NCI-H1105 treated with DMSO at 0.1 percent for 48 hours (cell line): ENCODE measurements around the gene STXBP6.

Experiments used
- DNase-seq: peaks from one replicate; lab custom pipeline; 2025; lab: John Stamatoyannopoulos, UW

STXBP6 gene

DNA sequence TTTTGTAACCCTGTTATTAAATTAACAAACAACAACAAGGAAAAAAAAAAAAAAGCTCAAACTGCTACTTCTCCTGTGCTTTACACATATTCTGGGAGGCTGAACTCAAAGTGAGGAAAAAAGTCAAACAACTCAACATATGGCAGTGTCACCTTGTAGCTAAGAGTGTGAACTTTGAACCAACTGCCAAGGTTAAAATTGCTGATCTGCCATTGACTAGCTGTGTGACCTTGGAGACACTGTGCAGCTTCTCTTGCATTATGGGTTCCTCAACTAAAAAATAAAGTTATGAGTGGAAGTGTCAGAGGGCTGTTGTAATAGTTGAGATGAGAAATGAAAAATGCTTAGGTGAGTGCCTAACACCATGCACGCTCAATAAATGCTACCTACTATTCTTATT lies 34.2 kb downstream of the STXBP6 start:
- DNase-seq, result no peak

GRCh38 chr14:25014440-25014839 lies 35.5 kb downstream of the STXBP6 start:
- DNase-seq, result no peak

DNA sequence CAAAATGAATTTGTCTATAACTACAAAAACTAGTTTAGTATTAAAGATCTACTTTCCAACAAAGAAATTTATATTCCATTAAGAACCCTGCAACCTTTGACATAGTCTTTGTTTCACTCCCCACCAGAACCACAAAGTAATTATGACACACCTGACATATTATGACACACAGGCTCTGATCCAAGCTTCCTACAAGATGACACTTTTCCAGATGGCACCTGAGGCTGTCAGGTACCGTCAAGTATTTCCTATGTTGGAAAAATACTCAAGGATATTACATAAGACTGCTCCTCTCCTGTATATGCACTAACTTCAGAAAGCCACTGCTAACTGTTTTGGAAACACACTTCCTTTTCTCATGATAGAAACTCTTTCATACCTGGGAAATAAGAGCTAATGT lies 38.9 kb downstream of the STXBP6 start:
- no peak for DNase-seq

DNA sequence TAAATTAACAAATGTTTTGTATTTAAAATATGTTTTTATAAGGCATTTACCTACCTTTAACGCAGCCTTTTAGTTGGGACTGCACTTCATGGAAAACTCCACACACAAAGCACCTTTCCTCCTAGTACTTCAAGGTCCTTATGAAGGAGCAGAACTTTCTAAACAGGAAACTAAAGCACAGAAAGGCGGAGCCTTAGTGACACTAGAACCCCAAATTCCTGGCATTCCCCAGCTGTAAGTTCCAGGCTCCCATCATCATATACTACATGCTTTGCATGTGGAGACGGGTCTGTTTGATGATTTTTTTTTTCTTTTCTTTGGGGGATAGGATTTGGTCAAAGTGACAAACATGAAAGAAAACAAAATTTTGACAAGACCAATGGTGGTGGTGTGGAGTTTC lies 39.5 kb downstream of the STXBP6 start:
- DNase-seq, result no peak

DNA sequence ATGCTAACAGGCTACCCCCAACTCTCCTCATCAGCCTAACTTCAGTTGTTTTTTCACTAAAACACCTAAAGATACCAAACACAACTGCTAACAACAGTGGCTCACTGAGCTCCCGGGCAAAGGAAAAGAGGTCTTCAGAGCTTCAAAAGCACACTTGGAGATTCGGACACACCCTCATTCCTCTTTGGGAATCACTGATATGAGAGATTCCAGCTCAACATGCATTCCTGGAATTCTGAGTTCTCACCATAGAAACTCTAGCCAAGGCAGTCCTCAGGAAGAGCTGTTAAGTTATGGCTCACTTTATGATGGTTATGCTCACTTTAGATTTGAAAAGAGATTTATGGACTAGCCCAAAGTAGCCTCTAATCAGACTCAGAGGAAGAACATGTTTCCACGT lies 40.1 kb downstream of the STXBP6 start:
- DNase-seq, result no peak

DNA sequence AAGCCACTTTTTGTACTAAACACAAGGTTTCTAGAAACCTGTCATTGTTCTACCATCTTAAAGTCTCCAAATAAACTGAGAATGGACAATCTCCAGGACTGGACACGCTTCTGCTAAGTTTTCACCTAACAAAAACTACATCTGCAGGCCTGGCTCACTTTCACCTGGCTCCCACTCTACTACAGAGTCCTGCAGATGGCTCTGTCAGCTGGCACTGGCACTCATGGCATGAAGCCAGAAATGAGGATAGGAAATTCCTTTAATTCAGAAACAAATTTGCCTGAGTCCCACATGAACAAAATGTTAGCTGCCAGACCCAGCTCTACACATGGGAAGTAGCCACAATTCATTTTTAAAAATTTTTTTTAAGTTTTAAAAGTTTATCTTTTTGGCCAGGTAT lies 42.1 kb downstream of the STXBP6 start:
- peak; percentile 71 for DNase-seq

- no peak for DNase-seq
Measured at GRCh38 chr14:25006961-25007795, 42.8 kb downstream of the STXBP6 start.

DNA sequence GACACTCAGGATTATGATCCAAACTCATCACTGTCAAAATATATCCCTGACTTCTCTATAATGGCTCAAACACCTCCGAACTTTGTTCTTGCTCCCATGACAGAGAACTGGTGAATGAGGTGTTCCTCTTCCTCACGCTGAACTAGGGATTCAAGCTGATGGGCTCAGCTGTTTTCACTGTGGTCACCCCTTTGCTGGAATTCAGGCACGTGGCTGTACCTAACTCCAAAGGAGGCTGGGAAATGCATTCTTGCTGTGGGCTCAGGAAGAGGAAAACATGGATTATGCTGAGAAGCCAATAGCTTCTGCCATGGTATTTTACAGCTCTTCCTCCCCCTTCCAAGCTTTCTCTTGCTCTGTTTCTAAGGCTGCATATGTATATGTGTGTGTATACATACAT lies 43.9 kb downstream of the STXBP6 start:
- DNase-seq, result no peak

- no peak for DNase-seq
Measured at GRCh38 chr14:25004389-25004809, 45.5 kb downstream of the STXBP6 start.

GRCh38 chr14:25003537-25003936 lies 46.4 kb downstream of the STXBP6 start:
- no peak for DNase-seq

GRCh38 chr14:25001601-25002000 lies 48.3 kb downstream of the STXBP6 start:
- no peak for DNase-seq

DNA sequence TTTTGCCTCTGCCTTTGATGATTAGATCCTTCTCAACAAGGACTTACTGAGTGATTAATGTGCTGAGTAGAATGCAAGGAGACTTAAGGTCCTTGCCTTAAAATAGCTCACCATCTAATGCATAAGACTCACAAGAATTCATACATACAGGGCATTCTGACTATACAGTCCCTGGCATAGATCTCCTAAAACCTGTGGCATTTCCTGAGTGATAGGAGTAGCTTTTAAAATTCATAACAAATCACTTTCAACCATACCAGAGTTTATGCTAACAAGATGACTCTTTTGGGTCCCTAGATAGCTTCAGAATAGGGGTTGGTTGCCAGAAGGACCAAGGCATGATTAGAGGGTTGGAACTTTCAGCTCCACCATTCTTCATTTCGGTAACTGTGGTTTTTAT lies 48.8 kb downstream of the STXBP6 start:
- no peak for DNase-seq

GRCh38 chr14:24999157-24999556 lies 50.8 kb downstream of the STXBP6 start:
- DNase-seq, result no peak

GRCh38 chr14:24996930-24997725 lies 52.8 kb downstream of the STXBP6 start:
- DNase-seq, result no peak

DNA sequence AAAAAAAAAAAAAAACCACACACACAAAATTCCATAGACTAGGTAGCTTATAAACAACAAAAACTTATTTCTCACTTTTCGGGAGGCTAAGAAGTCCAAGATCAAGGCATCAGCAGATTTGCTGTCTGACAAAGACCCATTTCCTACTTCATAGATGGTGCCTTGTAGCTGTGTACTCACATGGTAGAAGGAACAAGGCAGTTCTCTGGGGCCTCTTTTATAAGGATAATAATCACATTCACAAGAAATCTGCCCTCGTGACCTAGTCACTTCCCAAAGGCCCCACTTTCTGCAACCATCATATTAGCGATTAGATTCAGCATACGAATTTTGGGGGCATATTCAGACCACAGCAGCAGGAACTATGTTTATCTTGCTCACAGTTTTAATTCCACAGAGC lies 54.9 kb downstream of the STXBP6 start:
- DNase-seq, result no peak

DNA sequence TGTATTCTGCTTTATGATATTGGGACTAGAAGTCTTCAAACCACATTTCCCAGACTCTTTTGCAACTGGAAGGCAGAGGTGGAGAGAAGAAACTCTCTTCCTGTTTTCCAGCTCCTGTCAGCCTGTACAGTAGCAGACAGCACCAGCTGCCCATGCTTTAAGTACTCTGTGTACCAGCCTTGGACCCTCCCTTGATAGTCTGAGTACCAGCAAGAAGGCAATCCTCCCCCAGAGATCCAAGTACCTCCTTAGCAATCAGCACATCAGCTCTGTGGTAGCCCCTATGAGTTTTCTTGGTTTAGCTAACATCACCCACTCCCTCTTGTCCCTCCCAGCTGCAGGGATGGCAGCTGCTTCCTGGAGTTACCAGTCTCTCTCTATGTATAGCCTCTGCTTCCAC lies 56.3 kb downstream of the STXBP6 start:
- DNase-seq, result no peak

DNA sequence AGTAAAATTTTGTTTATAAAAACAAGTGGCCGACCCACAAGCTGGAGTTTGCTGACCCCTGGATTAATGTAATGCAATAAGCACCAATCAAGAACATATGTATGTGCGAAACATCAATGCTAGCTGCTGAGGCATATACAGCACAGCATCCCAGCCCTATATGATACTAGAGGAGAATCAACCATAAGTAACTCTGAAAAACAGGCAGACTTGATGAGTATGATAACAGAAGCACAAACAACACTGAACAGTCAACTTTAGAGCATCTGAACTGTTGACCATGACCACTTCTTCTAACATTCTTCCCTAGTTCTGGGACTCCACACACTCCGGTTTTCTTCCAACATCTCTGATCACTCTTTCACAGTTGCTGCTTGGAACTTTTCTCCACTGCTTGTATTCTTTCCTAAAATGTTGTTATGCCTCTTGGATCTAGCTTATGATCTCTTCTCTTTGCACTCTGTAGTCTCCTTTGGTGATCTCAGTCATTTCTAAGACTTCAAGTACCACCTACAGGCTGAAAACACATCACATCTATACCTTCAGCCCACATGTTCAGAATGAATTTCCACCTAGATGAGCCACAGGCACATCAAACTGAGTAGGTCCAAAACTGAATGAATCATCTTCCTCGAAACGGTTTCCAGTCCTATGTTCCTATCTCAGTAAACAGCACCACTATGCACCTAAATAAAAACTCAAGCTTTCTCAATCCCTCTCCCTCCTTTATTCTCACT lies 57.2 kb downstream of the STXBP6 start:
- DNase-seq, result no peak

- DNase-seq, result no peak
Measured at GRCh38 chr14:24991821-24992220, 58.1 kb downstream of the STXBP6 start.

DNA sequence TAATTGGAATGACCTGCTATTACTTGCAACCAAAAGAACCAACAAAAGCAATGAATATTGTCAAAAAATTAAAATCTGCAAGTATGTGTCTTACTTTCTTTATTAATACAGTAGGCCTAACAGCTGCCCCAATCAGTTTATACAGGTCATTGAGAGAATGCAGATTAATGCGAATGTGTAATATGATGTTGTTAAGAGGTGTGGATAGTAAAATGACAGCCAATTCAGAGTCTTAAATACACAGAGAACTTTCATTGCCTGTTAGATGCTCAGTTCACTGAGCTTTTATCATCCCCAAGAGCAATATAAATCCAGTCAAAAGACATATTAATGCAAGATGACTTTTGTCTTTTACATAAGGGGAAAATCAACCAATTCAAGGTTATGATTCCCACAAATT lies 58.7 kb downstream of the STXBP6 start:
- DNase-seq, result no peak

- no peak for DNase-seq
Measured at GRCh38 chr14:24990773-24991172, 59.2 kb downstream of the STXBP6 start.

GRCh38 chr14:24990050-24990449 lies 59.9 kb downstream of the STXBP6 start:
- DNase-seq, result no peak

- no peak for DNase-seq
Measured at GRCh38 chr14:24988760-24989159, 61.2 kb downstream of the STXBP6 start.
